ENCODE data around the gene JPH3.

Gene JPH3

DNA sequence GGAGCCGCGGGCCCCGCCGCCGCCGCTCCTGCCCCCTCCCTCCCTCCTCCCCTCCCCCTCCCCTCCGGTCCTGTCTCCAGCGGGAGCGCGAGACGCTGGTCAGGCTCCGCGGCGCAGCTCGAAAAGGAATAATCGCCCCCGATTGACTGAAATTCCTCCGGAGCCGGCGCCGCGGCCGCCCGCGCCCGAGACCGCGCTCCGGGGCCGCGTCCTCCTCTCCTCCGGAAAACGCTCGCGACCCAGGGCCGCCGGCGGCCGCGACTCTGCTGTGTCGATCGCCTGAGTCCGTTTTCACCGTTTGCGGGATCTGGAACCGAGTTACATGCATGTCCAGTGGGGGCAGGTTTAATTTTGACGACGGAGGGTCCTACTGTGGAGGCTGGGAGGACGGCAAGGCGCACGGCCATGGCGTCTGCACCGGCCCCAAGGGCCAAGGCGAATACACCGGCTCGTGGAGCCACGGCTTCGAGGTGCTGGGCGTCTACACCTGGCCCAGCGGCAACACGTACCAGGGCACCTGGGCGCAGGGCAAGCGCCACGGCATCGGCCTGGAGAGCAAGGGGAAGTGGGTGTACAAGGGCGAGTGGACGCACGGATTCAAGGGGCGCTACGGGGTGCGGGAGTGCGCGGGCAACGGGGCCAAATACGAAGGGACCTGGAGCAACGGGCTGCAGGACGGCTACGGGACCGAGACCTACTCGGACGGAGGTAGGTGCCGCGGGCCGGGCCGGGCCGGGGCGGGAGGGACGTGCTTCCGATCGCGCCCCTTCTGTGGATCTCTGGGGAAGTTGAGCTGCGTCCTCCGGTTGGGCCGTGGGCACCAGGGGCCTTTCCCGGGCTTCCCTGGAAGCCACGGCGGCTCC, 744 bp downstream of the JPH3 start:
- TF ChIP-seq GATA2 (IDR thresholded peaks at IDR 0.05; ENCODE audit: low read depth, low read length), result no peak
- no peak for TF ChIP-seq GATA3 (IDR thresholded peaks at IDR 0.05; ENCODE audit: low read depth, low read length)

DNA sequence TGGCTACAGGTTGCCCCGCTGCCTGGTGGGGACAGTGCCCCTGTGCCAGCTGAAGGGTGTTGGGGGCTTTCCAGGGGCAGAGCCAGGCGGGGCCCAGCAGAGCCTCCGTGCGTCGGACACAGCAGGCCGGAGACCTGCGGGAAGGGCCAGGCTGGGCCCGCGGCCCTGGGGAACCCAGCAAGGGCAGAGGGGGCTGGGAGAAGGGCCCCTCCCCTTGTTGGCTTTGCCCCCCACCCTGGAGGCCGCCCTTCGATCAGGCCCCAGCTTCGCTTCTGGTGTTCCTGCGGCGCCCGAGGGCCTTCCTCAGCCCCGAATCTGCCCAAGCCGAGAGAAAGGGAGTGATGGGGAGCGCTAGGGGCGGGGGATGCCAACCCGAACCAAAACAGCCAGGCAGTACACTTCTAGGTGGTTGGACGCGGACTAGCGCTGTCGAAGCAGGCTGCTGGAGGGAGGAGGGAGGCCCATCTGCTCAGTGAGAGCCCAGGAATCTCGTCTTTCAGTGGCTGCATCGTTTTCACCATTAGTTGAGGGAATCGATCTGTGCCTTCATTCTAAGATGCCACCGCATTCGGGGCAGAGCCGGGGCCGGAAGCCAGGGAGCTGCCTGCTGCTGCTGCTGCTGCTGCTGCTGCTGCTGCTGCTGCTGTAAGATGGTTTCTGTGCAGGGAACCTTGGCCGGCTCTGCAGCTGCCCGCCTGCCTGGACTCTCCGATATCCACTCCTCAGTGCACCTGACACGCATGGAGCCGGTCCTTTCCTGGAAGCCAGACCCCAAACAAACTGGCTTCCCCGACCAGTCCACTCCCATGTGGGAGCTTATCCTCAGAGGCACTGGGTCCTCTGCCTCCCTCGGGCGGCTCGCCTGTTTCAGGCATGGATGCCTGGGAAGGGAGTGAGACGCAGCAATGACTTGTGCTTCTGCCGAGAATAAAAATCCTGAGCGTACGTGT, 1.7 kb downstream of the JPH3 start:
- TF ChIP-seq GATA3 (IDR thresholded peaks at IDR 0.05; ENCODE audit: low read depth, low read length), result no peak
- no peak for TF ChIP-seq GATA2 (IDR thresholded peaks at IDR 0.05; ENCODE audit: low read depth, low read length)

DNA sequence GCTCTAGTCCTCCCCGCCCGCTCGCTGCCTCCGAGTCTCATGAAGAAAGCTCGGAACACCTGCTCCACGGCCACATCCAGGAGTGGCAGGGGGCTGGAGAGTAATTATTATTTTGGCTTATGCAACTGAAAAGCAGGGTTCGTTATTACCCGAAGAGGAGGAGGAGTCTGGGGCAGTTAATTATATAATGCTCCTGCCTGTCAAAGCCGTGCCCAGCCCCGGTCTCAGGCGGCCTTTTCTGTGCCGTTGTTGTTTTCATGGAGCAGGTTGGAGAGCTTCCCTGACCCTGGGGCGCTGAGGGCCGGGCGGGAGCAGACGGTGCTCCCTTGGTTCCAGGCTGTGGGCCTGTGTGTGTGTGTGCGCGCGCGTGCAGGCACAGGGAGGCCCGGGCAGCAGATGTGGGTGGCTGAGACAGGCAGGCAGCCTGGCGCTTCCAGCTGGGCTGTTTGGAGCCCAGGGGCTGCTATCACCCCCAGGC, 2.4 kb downstream of the JPH3 start:
- no peak for TF ChIP-seq GATA3 (IDR thresholded peaks at IDR 0.05; ENCODE audit: low read depth, low read length)
- TF ChIP-seq GATA2 (IDR thresholded peaks at IDR 0.05; ENCODE audit: low read depth, low read length), result no peak

DNA sequence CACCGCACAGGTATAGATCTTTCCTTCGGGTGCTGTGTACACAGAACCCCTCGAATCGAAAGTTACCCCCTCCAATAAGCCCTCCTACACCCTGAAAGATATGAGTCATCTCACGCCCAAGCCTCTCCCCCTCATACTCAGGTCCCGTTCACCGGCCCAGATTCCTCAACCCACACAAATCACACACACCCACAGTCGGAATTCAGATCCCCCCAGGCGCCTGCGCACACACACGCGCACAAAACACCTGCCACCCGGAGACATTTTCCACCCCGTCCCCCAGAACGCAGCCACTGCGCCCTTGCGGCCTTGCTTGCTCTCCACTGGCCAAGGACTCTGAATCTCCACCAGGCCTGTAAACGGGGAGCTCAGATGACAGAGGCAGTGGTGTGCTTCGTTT, 4.9 kb downstream of the JPH3 start:
- TF ChIP-seq GATA2 (IDR thresholded peaks at IDR 0.05; ENCODE audit: low read depth, low read length) (no peak), GATA3 (IDR thresholded peaks at IDR 0.05; ENCODE audit: low read depth, low read length) (no peak)

DNA sequence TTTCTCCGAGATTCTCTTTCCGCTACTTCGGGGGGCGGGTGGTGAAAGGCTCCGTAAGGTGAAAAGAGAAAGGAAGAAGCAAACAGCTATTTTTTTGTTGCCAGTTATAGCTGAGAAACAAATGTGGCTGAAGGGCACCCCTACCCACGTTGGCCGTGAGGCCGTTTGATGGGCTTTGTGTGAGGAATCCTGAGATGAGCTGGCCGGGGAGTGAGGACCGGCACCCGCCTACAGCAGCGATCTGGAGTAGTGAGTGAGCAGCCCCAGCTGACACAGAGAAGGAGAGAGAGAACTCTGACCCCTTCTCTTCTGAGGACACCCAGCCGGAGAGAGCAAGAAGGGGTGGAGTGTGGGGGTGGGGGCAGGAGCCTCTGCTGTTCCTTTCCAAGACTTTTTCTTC, 5.6 kb downstream of the JPH3 start:
- TF ChIP-seq GATA2 (IDR thresholded peaks at IDR 0.05; ENCODE audit: low read depth, low read length) (no peak), GATA3 (IDR thresholded peaks at IDR 0.05; ENCODE audit: low read depth, low read length) (no peak)

DNA sequence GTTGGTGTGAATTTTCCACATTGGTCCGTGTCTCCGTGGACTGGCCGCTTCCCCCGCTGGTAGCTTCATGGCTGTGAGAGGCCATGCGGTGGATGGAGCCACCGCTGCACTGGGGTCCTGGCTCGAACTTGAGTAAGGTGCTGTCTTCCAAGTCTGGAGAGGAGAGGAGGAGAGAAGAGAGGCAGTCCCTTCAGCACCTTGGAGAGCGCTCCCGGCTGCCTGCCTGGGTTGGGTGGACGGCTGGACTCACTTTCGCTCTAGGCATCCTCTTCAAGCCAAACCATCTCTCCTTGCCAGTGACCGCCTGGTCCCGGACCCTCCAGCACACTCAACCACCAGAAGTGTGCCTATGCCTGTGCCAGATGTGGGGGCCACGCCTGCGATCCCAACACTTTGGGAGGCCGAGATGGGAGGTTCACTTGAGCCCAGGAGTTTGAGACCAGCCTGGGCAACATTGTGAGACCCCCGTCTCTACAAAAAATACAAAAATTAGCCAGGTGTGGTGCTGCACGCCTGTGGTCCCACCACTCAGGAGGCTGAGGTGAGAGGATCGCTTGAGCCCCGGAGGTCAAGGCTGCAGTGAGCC, 6.2 kb downstream of the JPH3 start:
- TF ChIP-seq GATA3 (IDR thresholded peaks at IDR 0.05; ENCODE audit: low read depth, low read length) (no peak), GATA2 (IDR thresholded peaks at IDR 0.05; ENCODE audit: low read depth, low read length) (no peak)

DNA sequence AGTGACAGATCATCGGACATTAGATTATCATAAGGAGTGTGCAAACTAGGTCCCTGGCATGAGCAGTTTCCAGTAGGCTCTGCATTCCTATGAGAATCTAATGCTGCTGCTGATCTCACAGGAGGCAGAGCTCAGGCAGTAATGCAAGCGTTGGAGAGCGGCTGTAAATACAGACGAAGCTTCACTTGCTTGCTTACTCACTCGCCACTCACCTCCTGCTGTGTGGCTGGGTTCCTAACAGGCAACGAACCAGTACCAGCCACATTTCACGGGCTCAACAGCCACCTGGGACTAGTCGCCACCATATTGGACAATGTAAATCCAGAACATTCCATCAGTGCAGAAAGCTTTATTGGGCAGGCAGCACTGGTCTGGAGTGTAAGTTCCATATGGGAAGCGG, 7.7 kb downstream of the JPH3 start:
- TF ChIP-seq GATA3 (IDR thresholded peaks at IDR 0.05; ENCODE audit: low read depth, low read length) (no peak), GATA2 (IDR thresholded peaks at IDR 0.05; ENCODE audit: low read depth, low read length) (no peak)

DNA sequence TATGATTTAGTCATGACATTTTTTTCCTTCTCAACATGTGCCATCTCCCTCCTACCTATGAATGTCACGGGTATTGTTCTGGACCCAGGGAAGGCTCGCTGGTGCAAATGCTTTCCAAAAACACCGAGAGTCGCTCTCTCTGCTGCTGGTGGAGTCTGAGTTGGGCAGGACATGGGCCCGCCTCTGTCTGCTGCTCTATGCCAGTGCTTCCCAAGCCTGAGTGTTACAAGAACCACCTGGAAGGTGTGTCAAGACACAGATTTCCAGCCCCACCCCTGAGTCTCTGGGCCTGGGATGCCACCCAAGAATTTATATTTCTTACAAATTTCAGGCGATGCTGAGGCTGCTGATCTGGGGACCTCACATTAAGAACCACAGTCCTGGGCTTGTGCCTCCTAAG, 9.1 kb downstream of the JPH3 start:
- TF ChIP-seq GATA3 (IDR thresholded peaks at IDR 0.05; ENCODE audit: low read depth, low read length) (no peak), GATA2 (IDR thresholded peaks at IDR 0.05; ENCODE audit: low read depth, low read length) (no peak)

DNA sequence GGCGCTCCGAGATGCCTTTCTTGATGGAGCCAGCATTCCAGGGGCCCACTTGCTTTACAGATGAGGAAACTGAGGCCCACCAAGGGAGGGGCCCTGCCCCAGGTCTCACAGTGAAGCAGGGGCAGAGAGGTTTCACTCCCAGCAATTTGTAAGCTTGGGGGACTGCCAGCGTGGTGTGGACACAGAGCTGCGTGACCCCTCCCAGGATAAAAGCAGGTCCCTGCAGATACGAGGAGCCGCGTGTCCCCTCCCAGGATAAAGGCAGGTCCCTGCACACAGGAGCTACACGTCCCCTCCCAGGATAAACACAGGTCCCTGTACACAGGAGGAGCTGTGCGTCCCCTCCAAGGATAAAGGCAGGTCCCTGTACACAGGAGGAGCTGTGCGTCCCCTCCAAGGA, 11.7 kb downstream of the JPH3 start:
- TF ChIP-seq GATA3 (IDR thresholded peaks at IDR 0.05; ENCODE audit: low read depth, low read length), result no peak
- no peak for TF ChIP-seq GATA2 (IDR thresholded peaks at IDR 0.05; ENCODE audit: low read depth, low read length)

DNA sequence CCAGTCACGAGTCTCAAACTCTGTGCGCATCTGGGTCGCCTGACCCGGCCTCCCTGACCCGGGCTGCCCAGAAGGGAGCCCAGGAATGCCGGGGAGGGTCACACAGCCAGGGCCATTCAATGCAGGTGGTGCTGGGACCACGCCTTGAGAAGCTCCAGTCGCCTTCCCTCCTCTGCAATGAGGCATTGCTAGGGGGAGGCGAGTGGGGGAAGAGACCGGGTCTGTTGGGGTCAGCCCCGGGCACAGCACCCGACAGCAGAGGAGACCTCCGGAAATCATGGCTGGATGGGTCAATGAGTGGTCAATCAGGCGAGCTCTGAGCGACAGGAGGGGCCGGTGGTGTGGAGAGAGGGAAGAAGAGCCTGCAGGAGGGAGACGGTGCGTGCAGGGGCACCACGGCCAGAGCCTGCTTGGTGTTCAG, 13.3 kb downstream of the JPH3 start:
- TF ChIP-seq GATA3 (IDR thresholded peaks at IDR 0.05; ENCODE audit: low read depth, low read length) (no peak), GATA2 (IDR thresholded peaks at IDR 0.05; ENCODE audit: low read depth, low read length) (no peak)

DNA sequence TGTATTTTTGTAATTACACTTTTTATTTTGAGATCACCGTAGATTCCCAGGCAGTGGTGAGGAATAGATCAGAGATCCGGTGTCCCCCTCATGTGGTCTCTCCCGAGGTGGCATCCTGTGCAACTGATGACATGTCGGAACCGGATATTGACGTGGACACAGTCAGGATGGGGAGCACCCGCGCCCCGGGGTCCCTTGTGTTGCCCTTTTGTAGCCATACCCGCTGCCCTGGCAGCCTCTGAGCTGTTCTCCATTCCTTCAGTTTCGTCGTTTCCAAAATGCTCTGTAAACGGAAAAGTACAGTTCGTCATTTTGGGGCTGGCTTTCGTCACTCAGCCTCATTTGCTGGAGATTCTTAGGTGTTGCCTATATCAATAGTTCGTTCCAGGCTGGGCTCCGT, 14.2 kb downstream of the JPH3 start:
- no peak for TF ChIP-seq GATA2 (IDR thresholded peaks at IDR 0.05; ENCODE audit: low read depth, low read length)
- no peak for TF ChIP-seq GATA3 (IDR thresholded peaks at IDR 0.05; ENCODE audit: low read depth, low read length)

DNA sequence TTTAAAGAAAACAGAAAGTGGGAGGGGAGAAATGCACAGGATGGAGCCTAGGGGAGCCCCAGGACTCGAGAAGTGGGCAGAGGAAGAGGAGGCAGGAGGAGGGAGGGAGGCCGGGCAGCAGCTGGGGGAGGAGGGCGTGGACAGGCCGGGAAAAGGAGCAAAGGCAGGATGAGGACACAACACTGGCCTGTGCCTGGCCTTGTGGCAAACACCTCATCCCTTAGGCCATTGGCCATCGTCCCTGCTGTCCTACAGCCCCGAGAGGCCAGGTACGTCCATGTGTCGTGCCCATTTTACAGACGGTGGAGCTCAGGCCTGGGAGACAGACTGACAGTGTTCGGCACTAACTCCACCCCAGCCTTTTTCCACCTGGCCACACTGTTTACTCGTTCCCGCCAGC, 15.9 kb downstream of the JPH3 start:
- TF ChIP-seq GATA2 (IDR thresholded peaks at IDR 0.05; ENCODE audit: low read depth, low read length), result no peak

DNA sequence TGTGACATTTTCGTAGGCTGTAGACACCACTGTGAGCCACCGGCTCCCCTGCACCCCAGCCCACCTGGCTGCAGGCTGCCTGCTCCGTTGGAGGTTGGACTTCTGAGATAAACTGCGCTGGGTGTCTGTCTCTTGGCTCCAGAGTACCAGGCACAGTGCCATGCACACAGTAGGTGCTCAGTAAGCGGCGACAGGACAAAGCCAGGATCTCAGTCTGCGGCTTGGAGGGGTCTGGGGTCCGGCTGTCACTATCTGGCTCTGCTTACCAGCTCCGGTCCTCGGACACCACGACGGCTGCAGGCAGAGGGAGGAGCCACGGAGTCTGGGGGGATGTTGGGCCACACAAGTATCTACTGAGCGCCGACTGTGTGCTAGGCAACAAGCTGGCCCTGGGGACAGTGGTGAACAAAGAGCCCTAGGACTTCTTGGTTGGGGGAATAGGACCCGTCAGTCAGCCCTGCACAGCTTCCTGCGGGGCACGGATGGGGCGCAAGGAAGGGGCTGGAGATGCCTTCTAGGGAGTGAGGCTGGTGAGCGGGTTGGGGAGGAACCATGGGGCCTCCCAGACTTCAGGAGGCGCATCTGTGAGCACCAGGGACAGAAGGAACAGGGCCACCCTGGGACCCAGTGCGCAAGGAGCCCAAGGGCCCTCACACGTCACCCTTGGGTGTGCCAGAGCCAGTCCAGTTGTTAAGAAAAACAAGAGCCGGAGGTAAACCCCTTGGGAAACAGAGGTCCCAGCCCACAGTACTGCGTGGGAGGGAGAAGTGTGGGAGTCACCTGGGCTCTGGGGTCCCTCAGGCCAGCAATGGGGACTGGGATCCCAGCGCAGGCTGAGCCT, 17.3 kb downstream of the JPH3 start:
- TF ChIP-seq GATA2 (IDR thresholded peaks at IDR 0.05; ENCODE audit: low read depth, low read length), result no peak
- no peak for TF ChIP-seq GATA3 (IDR thresholded peaks at IDR 0.05; ENCODE audit: low read depth, low read length)

DNA sequence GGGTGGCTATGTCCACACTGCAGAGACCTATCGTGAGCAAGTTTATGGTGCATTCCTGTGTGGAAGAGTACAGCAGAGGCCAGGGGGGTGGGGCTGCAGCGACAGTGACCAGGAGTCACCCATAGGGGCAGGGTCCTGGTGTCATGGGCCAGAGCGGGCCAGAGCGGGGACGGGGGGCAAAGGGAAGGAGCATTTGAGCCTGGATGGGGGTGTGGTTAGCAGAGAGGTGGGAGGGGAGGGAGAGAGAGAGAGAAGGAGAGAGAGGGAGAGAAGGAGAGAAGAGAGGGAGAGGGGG, 17.8 kb downstream of the JPH3 start:
- TF ChIP-seq GATA2 (IDR thresholded peaks at IDR 0.05; ENCODE audit: low read depth, low read length) (no peak), GATA3 (IDR thresholded peaks at IDR 0.05; ENCODE audit: low read depth, low read length) (no peak)

All from SH-SY5Y (cell line).